ENCODE measurements around the gene KRTAP5-3. TPM values are rescaled to one million over a fixed set of nuclear protein-coding genes. Genes with fewer than 3 reads are reported as not detected.
"Not testable (repeated sequence)": the region's sequence is repeated elsewhere in the genome, so short reads cannot be mapped to it uniquely, and the experiment has no call there.

KRTAP5-3 gene
- total RNA-seq, 2 experiments from 2014 or later: not detected

DNA sequence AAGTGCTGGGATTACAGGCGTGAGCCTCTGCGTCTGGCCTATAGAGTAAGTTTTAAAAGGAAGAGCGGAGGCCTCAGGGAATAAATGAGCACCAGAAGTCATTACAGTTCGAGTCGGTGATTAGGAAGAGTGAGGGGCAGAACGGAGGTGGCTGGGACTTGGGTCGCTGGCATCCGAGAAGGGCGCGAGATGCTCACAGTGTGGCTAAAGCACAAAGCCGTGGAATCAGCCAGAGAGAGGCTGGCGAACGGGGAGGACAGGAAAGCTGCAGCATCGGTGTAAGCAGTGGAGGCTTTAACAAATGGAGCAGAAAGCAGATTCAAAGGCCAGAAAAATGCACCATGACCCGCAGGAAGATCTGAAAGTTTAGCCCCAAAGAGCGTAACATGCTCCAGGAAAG lies 16.4 kb upstream of the KRTAP5-3 start:
- H3K4me1 Mint-ChIP-seq: peaks cover 5% of the 10 kb centered on the region
- no peaks in the 10 kb centered on the region for H3K9me3 Mint-ChIP-seq
- no peak overlapping the region for H3K4me3 Mint-ChIP-seq
- H3K27ac Mint-ChIP-seq: no peak overlapping the region
- H3K27me3 Mint-ChIP-seq: peaks cover 12% of the 10 kb centered on the region
- H3K36me3 Mint-ChIP-seq (ENCODE audit: low read depth): no peaks in the 10 kb centered on the region
- POLR2A ChIA-PET: no interaction called here
- CTCF ChIA-PET: interaction anchor here (1.2 kb wide), 1 partner anchor 28 kb away, joined by 4 read pairs; no protein-coding TSS in a partner anchor
- DNase-seq: no peak

DNA sequence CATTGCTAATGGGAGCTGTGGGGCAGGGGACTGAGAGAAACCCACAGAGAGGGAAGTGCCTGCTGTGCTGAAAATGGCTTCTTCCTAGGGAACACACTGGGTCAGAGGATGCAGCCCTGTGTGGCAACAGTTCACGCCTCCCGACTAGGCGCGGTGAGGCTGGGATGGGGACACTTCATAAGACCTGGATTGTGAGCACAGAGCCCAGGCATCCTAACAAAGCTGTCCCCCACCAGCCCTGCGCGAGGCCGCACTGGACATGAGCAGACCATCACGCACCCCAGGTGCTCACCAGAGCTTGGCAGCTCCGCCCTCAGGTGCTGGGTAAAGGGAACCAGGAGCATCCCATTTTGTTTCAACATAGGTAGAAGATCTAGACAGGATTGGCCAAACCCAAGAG lies 15.5 kb upstream of the KRTAP5-3 start:
- H3K27me3 Mint-ChIP-seq: peaks cover 12% of the 10 kb centered on the region
- H3K27ac Mint-ChIP-seq: no peak overlapping the region
- H3K4me3 Mint-ChIP-seq: no peak overlapping the region
- ChIA-PET CTCF (interaction anchor here (0.6 to 1.2 kb wide), 4 partner anchors 11 to 509 kb away, joined by 3 to 4 read pairs (median 3); no protein-coding TSS in a partner anchor), POLR2A (no interaction called here)
- H3K36me3 Mint-ChIP-seq (ENCODE audit: low read depth): no peaks in the 10 kb centered on the region
- DNase-seq: no peak
- peaks cover 7% of the 10 kb centered on the region for H3K4me1 Mint-ChIP-seq
- H3K9me3 Mint-ChIP-seq: no peaks in the 10 kb centered on the region

- CTCF ChIA-PET: no interaction called here
- H3K27ac Mint-ChIP-seq: no peak within 1 kb of the TSS
- POLR2A ChIA-PET: no interaction called here
- H3K4me3 Mint-ChIP-seq: no peak within 1 kb of the TSS
- H3K27me3 Mint-ChIP-seq: peaks cover 10% of the 10 kb centered on the region
- peaks cover 7% of the 10 kb centered on the region for H3K4me1 Mint-ChIP-seq
- no peak for DNase-seq
- H3K9me3 Mint-ChIP-seq: no peaks in the 10 kb centered on the region
- no peaks in the 10 kb centered on the region for H3K36me3 Mint-ChIP-seq (ENCODE audit: low read depth)
Measured at GRCh38 chr11:1622086-1622485, 13.8 kb upstream of the KRTAP5-3 start, which contains the start of gene KRTAP5-4. KRTAP5-4 (minus strand) TSS chr11:1622138; CDS start chr11:1622093, 45 bp downstream.

DNA sequence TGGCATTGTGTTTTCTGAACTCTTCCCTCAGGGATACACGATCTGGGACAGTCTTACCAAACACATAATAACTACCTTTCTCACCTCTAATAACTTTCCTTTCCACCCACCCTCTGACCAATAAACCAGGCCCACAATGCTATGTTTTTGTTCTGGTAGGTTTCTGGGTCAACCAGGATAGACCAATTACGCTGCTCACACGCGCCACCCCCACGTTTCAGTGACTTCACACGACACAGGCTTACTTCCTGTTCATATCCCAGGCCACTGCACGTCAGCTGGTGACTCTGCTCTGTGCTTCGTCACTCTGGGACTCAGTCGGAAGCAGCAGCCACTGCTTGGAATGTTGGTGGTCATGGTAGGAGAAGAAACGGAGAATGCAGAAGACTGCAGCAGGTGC lies 11.2 kb upstream of the KRTAP5-3 start:
- no peak overlapping the region for H3K4me3 Mint-ChIP-seq
- H3K36me3 Mint-ChIP-seq (ENCODE audit: low read depth): no peaks in the 10 kb centered on the region
- peaks cover 17% of the 10 kb centered on the region for H3K27me3 Mint-ChIP-seq
- H3K9me3 Mint-ChIP-seq: no peaks in the 10 kb centered on the region
- peaks cover 7% of the 10 kb centered on the region for H3K4me1 Mint-ChIP-seq
- H3K27ac Mint-ChIP-seq: no peak overlapping the region
- ChIA-PET POLR2A (no interaction called here), CTCF (interaction anchor here (1.2 to 1.5 kb wide), 2 partner anchors 25 to 34 kb away, joined by 3 to 6 read pairs; no protein-coding TSS in a partner anchor)
- peak; percentile 29 for DNase-seq

DNA sequence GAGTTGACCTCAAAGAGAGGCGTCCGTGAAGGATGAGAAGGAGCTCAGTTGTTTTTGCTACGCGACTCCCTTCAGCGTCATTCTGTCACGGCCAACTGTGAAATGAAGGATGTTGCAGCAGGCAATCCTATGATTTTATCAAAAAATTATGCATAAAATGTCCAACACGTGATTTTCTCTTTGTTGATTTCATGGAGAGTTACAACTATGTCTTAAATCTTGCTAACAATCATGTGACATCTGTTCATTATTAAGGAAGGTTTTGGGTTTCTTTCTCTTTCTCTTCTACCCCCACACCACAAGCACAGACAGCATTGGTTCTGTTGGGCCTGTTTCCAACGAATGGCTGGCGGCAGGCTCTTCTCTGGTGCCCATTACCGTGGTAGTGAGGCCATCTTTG lies 10.0 kb upstream of the KRTAP5-3 start:
- no peaks in the 10 kb centered on the region for H3K36me3 Mint-ChIP-seq (ENCODE audit: low read depth)
- no peak for DNase-seq
- H3K27me3 Mint-ChIP-seq: peaks cover 19% of the 10 kb centered on the region
- H3K9me3 Mint-ChIP-seq: no peaks in the 10 kb centered on the region
- no peak overlapping the region for H3K27ac Mint-ChIP-seq
- ChIA-PET CTCF (interaction anchor here (1.1 to 1.5 kb wide), 5 partner anchors 8 to 71 kb away, joined by 3 to 6 read pairs (median 3); no protein-coding TSS in a partner anchor), POLR2A (no interaction called here)
- no peak overlapping the region for H3K4me3 Mint-ChIP-seq
- H3K4me1 Mint-ChIP-seq: peaks cover 7% of the 10 kb centered on the region

DNA sequence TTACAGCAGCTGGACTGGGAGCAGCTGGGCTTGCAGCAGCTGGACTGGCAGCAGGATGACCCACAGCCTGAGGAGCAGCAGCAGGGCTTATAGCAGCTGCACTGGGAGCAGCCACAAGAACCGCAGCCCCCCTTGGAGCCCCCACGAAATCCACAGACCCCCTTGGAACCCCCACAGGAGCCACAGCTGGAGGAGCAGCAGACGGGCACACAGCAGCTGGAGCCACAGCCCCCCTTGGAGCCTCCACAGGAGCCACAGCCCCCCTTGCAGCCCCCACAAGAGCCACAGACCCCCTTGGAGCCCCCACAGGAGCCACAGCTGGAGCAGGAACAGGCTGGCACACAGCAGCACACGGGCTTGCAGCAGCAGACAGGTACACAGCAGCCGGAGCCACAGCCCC lies 362 bp downstream of the KRTAP5-3 start:
- POLR2A ChIA-PET; H3K4me3 Mint-ChIP-seq; H3K36me3 Mint-ChIP-seq (ENCODE audit: low read depth); DNase-seq; H3K27ac Mint-ChIP-seq; H3K9me3 Mint-ChIP-seq: not testable (repeated sequence)
- Mint-ChIP-seq H3K4me1 (peaks cover 17% of the 10 kb centered on the region), H3K27me3 (peaks cover 30% of the 10 kb centered on the region)
- CTCF ChIA-PET: interaction anchor here (1.8 kb wide), 1 partner anchor 13 kb away, joined by 6 read pairs; no protein-coding TSS in a partner anchor

- Mint-ChIP-seq H3K4me1 (peaks cover 17% of the 10 kb centered on the region), H3K27me3 (peaks cover 33% of the 10 kb centered on the region)
- H3K36me3 Mint-ChIP-seq (ENCODE audit: low read depth); H3K9me3 Mint-ChIP-seq; H3K27ac Mint-ChIP-seq; DNase-seq; POLR2A ChIA-PET; H3K4me3 Mint-ChIP-seq: not testable (repeated sequence)
- CTCF ChIA-PET: interaction anchor here (1.8 kb wide), 1 partner anchor 12 kb away, joined by 6 read pairs; no protein-coding TSS in a partner anchor
Measured at GRCh38 chr11:1607156-1607845, 962 bp downstream of the KRTAP5-3 start.

- peaks cover 41% of the 10 kb centered on the region for H3K27me3 Mint-ChIP-seq
- H3K36me3 Mint-ChIP-seq (ENCODE audit: low read depth); H3K9me3 Mint-ChIP-seq: not testable (repeated sequence)
- H3K4me1 Mint-ChIP-seq: peaks cover 17% of the 10 kb centered on the region
- CTCF ChIA-PET: interaction anchor here (1.0 to 1.8 kb wide), 2 partner anchors 11 to 31 kb away, joined by 6 to 14 read pairs; no protein-coding TSS in a partner anchor
- peak overlapping the region; percentile 51 for H3K4me3 Mint-ChIP-seq
- POLR2A ChIA-PET: interaction anchor here (0.9 kb wide), 1 partner anchor 31 kb away, joined by 4 read pairs; no protein-coding TSS in a partner anchor
- peak; percentile 52 for DNase-seq
- H3K27ac Mint-ChIP-seq: peak overlapping the region; percentile 68
Measured at GRCh38 chr11:1605923-1606322, 2.3 kb downstream of the KRTAP5-3 start.

- Mint-ChIP-seq H3K9me3 (no peaks in the 10 kb centered on the region), H3K27ac (no peak overlapping the region), H3K27me3 (peaks cover 46% of the 10 kb centered on the region), H3K4me1 (peaks cover 17% of the 10 kb centered on the region), H3K36me3 (ENCODE audit: low read depth) (no peaks in the 10 kb centered on the region), H3K4me3 (no peak overlapping the region)
- DNase-seq: no peak
- CTCF ChIA-PET: interaction anchor here (1.0 to 1.8 kb wide), 2 partner anchors 10 to 30 kb away, joined by 6 to 14 read pairs; no protein-coding TSS in a partner anchor
- POLR2A ChIA-PET: interaction anchor here (0.9 kb wide), 1 partner anchor 30 kb away, joined by 4 read pairs; no protein-coding TSS in a partner anchor
Measured at GRCh38 chr11:1604711-1605110, 3.6 kb downstream of the KRTAP5-3 start.

- no peak for DNase-seq
- H3K36me3 Mint-ChIP-seq (ENCODE audit: low read depth): no peaks in the 10 kb centered on the region
- H3K27me3 Mint-ChIP-seq: peaks cover 51% of the 10 kb centered on the region
- H3K27ac Mint-ChIP-seq: no peak overlapping the region
- no peak overlapping the region for H3K4me3 Mint-ChIP-seq
- peaks cover 17% of the 10 kb centered on the region for H3K4me1 Mint-ChIP-seq
- ChIA-PET POLR2A (no interaction called here), CTCF (no interaction called here)
- no peaks in the 10 kb centered on the region for H3K9me3 Mint-ChIP-seq
Measured at GRCh38 chr11:1604181-1604580, 4.1 kb downstream of the KRTAP5-3 start.

- ChIA-PET POLR2A (no interaction called here), CTCF (no interaction called here)
- Mint-ChIP-seq H3K27ac (no peak overlapping the region), H3K4me3 (no peak overlapping the region), H3K9me3 (no peaks in the 10 kb centered on the region), H3K36me3 (ENCODE audit: low read depth) (no peaks in the 10 kb centered on the region), H3K27me3 (peaks cover 56% of the 10 kb centered on the region), H3K4me1 (peaks cover 20% of the 10 kb centered on the region)
- no peak for DNase-seq
Measured at GRCh38 chr11:1603629-1604028, 4.6 kb downstream of the KRTAP5-3 start.

GRCh38 chr11:1601663-1602062 lies 6.6 kb downstream of the KRTAP5-3 start:
- CTCF ChIA-PET; H3K27ac Mint-ChIP-seq; DNase-seq; H3K4me3 Mint-ChIP-seq; POLR2A ChIA-PET; H3K36me3 Mint-ChIP-seq (ENCODE audit: low read depth); H3K9me3 Mint-ChIP-seq: not testable (repeated sequence)
- peaks cover 61% of the 10 kb centered on the region for H3K27me3 Mint-ChIP-seq
- H3K4me1 Mint-ChIP-seq: peaks cover 18% of the 10 kb centered on the region

DNA sequence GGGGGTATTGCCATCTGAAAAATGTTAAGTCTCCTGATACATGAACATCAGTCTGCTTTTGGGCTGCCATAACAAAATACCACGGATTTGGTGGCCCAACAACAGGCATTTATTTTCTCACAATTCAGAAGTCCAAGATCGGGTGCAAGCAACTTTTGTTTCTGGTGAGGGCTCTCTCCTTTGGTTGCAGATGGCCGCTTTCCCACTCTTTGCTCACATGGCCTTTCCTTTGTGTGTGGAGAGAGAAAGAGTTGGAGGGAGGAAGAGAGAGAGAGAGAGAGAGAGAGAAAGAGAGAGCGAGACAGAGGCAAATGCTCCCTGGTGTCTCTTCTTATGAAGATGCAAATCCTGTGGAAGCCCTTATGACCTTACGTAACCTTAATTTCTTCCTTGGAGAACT lies 7.6 kb downstream of the KRTAP5-3 start:
- DNase-seq: no peak
- Mint-ChIP-seq H3K4me3 (no peak overlapping the region), H3K9me3 (no peaks in the 10 kb centered on the region), H3K4me1 (peaks cover 13% of the 10 kb centered on the region), H3K27ac (no peak overlapping the region), H3K36me3 (ENCODE audit: low read depth) (no peaks in the 10 kb centered on the region), H3K27me3 (peaks cover 62% of the 10 kb centered on the region)
- POLR2A ChIA-PET: no interaction called here
- CTCF ChIA-PET: no interaction called here
